Measurements from ENCODE around the gene OR4K15.
"Not testable (repeated sequence)": the region's sequence is repeated elsewhere in the genome, so short reads cannot be mapped to it uniquely, and the experiment has no call there.

The OR4K15 gene, protein sequence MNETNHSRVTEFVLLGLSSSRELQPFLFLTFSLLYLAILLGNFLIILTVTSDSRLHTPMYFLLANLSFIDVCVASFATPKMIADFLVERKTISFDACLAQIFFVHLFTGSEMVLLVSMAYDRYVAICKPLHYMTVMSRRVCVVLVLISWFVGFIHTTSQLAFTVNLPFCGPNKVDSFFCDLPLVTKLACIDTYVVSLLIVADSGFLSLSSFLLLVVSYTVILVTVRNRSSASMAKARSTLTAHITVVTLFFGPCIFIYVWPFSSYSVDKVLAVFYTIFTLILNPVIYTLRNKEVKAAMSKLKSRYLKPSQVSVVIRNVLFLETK

DNA sequence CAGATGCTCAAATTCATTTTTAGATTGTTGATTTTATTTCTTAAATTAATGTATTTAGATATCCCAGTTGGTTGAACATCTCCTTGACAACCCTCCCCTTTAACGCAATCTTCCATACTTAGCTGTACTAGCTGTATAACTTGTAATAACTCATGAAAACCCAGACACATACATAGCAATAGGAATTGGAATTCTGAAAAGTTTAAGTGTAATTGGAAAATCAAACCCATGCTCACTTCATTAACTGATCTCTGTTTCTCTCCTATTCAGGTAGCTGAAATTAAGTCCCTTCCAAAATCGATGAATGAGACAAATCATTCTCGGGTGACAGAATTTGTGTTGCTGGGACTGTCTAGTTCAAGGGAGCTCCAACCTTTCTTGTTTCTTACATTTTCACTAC lies at the start of gene OR4K15:
Gene OR4K15, plus strand, starts transcription at position 301 of the 400 bp plus-strand sequence. Its CDS starts 0 bp downstream, at position 301.
- DNase-seq = no peak

DNA sequence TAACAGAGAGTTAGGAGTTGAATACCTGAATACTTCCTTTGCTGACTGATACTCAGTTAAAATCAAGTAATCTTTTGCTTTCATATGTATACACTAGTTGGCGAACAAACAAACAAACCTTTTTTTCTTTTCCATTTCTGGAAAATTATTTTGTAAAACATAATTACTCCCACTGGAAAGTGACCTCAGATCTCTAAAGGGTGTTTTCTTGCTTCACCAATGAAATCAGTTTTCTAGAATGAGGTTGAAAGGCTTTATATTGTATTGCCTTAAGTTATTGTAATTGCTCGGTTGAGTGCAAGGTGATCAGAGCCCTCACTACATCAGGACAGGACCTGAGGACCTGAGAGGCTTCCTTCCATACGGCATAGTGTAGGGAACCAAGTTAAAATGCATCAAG lies 44.8 kb upstream of the OR4K15 start, which contains the start of gene OR4K1:
Gene OR4K1, plus strand, starts transcription at position 301 of the 400 bp plus-strand sequence. CDS start 4,750 bp downstream, outside the sequence.
- no peak for DNase-seq

DNA sequence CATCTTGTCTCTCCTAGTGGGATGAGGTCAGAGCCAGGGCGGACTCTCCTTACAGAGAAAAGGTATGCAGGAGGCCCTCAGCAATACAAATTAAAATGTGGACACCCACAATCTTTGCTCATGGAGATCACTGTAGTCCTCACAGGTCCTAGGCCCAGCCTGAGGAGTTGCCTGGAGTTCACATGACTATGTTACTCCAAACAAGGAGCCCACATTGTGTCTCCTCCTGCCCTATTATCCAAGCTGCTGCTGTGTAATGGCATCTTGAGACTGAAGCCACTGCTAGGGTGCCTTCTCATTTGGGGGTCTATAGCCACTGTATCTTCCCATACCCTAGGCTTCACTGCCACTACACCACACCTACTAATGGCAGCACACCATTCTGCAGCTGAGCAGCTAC lies 33.7 kb upstream of the OR4K15 start:
- DNase-seq = no peak

DNA sequence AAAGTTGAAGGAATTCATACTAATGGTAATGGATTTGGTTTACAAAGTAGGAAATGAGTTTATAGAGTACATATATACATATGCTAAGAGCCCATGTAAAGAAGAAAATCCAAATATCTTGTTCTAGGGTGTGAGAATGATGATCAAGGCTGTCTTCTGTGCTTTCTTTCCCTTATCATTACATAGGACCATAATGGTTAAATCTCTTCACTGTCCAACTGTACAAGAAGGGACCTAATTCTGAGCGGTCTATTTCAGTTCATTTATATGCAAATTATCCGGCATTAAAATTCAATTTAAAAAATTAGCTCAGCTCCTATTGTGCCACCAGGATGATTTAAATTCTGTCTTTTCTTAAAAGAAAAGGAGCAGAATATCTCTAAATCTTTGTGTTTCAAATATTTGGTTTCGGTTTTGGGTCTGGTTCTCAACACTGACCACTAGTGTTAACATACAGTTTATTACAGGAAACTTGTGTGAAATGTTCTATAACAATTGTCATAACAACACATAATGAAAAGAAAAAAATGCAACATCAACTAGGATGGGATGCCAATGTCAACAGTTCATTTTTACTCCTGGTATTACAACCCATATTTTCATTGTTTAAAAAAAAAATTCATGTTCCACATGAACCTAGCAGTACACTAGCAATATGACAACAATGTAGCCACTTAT lies 27.8 kb upstream of the OR4K15 start:
- no peak for DNase-seq

DNA sequence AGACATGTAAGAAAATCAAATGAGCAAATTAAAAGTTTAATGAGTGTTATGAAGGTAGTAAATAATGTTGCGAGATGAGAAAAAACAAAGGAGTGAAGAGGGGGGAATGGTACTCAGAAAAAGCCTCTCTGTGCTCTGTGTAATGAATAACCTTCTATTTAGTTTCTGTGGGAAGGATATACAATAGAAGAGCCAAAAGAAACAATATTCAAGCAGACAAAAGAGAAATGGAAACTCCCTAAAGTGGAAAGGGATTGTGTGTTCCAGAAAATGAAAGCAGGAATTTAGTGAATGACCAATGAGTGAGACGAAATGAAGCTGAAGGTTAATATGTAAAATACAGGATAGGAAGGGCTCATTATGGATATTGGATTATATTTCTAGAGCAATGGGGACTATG lies 26.2 kb upstream of the OR4K15 start:
- no peak for DNase-seq

DNA sequence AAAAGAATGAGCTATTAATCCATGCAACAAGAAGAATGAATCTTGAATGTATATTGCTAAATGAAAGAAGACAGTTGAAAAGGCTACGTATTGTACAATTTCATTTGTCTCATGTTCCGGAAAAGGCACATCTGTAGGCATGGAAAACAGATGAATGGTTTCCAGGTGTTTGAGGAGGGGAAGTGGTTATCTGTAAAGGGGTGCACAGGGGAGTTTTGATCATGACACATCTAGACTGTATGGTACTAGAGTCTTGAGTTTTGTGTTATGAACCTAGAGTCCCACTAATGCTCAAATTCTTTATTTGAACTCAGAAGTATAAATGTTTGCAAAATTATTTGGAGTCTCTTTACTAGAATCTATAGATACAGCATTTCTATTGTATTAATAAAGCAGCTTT lies 5.7 kb upstream of the OR4K15 start:
- DNase-seq = not testable (repeated sequence)

DNA sequence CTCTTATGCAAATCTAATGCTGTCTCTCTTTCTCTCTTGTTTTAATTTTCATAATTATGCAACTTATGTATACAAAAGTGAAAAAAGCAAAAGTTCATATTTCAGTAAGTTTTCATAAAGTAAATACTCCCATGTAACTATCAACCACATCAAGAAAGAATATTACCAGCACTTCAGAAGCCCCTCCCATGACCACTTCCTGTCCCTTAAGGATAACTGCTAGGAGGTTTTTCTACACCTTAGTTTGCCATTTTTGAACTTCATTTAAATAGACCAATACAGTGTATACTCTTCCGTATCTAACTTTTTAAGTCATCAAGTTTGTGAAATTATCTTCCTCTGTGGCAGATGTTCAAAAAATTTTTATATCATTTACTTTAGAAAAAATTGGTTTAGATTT lies 547 bp upstream of the OR4K15 start:
- DNase-seq = no peak

DNA sequence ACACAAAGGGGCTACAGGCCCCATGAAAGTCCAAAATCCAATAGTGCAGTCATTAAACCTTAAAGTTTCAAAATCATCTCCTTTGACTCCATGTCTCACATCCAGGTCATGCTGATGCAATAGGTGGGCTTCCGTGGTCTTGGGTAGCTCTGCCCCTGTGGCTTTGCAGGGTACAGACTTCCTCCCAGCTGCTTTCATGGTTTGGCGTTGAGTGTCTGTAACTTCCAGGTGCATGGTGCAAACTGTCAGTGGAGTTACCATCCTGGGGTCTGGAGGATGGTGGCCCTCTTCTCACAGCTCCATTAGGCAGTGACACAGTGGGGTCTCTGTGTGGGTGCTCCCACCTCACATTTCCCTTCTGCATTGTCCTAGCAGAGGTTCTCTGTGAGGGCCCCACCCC lies 18.0 kb downstream of the OR4K15 start:
- DNase-seq = no peak

DNA sequence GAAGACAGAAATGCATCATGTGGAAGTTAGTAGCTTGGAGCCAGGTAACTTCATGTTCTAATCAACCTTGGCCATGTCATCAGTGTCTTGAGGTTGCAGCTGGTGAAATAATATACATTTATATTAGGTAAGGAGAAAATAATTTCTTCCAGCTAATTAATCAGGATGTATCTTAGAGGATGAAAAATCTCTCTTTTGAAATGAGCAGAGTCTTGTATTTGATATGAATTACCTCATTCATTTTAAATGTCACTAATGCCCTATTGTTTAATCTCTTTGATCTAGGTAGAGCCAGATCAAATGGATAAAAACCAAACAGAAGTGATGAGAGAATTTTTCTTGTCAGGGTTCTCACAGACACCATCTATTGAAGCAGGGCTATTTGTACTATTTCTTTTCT lies 26.5 kb downstream of the OR4K15 start, which contains the start of gene OR4Q2:
Gene OR4Q2, plus strand, starts transcription at position 301 of the 400 bp plus-strand sequence.
- DNase-seq = no peak

DNA sequence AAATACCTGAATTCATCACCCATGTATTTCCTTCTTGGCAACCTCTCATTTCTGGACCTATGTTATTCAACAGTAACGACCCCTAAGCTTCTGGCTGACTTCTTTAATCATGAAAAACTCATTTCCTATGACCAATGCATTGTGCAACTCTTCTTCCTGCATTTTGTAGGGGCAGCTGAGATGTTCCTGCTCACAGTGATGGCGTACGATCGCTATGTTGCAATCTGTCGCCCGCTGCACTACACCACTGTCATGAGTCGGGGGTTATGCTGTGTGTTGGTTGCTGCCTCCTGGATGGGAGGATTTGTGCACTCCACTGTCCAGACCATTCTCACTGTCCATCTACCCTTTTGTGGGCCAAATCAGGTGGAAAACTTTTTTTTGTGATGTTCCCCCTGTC lies 26.9 kb downstream of the OR4K15 start:
- DNase-seq = no peak

DNA sequence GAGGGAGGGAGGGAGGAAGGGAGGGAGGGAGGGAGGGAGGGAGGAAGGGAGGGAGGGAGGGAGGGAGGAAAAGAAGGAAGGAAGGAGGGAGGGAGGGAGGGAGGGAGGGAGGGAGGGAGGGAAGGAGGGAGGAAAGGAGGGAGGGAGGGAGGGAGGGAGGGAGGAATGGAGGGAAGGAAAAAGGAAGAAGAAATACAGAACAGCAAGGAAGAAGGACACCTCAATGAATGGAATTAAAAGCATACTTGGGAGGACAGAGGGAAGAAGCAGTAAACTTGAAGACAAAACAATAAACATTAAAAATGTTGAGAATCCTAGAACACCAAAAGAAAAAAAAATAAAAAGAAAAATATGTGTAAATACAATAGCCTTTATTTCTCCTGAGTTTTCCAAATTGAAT lies 32.8 kb downstream of the OR4K15 start:
- no peak for DNase-seq

DNA sequence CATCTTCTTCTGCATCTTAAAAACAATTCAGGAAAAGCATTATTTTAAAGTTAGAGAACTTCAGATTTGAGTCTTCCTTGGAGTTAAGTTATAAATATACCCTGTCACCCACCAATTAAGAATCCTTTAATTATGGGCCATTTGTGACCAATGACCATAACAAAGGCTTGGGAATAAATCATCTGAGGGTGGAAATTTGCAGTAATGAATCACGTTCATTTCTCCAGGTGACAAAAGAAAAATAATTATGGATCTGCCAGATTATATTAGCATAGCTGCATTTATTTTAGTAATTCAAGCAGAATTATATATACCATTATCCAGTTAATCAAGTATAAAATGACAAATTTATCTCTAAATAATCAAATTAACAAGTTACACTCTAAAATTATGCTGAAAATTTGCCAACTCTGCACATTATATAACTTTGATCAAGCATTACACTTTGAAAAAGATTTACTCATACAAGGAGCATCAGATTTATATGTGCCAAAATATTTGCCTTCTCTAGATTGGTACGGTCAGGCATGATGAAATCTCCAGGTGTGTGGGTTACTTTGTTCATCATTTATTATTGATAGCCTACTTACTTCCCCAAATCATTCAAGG lies 44.0 kb downstream of the OR4K15 start, which contains the start of gene OR4K14:
Gene OR4K14, minus strand, starts transcription at position 51 of the 609 bp plus-strand sequence. CDS start 4,114 bp downstream, outside the sequence.
- DNase-seq = no peak
